Activated T-helper 2 cell treated with anti-CD3 and anti-CD28 coated beads, Interferon-gamma antibody, Interleukin-2, Interleukin-4, amounts not matched to agents 10 μg/mL and 5 μg/mL and 100 μg/mL, durations not matched to agents 14 hours and 24 hours and 36 hours (primary cell): ENCODE data around the gene PDE1A. TPM values are rescaled to one million over a fixed set of nuclear protein-coding genes. Genes with fewer than 3 reads are reported as not detected.

Experiments used
- DNase-seq: peaks from one replicate; pipeline ENCODE4 v3.0.0; 2021; ENCODE audit warnings: low spot score
- H3K27ac Mint-ChIP-seq: one replicate; pipeline ENCODE4 v1.8.0; 2021; ENCODE audit warnings: mixed read lengths
- H3K27me3 Mint-ChIP-seq: one replicate; pipeline ENCODE4 v1.8.0; 2021; ENCODE audit warnings: low read depth, mixed read lengths
- H3K36me3 Mint-ChIP-seq: one replicate; pipeline ENCODE4 v1.8.0; 2021; ENCODE audit warnings: low read depth, mixed read lengths
- H3K4me1 Mint-ChIP-seq: one replicate; pipeline ENCODE4 v1.8.0; 2021; ENCODE audit warnings: low read depth, mixed read lengths
- H3K4me3 Mint-ChIP-seq: one replicate; pipeline ENCODE4 v1.8.0; 2021; ENCODE audit warnings: low read depth, mild to moderate bottlenecking, moderate library complexity, mixed read lengths
- H3K9me3 Mint-ChIP-seq: one replicate; pipeline ENCODE4 v1.8.0; 2021; ENCODE audit warnings: mixed read lengths
- intact Hi-C: fragments of 100-400 bp; cut with micrococcal nuclease; formaldehyde crosslinking; loops from one replicate; pipeline ENCODE4 v1.15.1; 2023
- total RNA-seq: library from RNA; stranded (reverse); gene quantifications from 2 replicates; pipeline ENCODE4 v1.2.3, GENCODE V29; 2022

The PDE1A gene
- total RNA-seq, 1 donor from 2014 or later: not detected

DNA sequence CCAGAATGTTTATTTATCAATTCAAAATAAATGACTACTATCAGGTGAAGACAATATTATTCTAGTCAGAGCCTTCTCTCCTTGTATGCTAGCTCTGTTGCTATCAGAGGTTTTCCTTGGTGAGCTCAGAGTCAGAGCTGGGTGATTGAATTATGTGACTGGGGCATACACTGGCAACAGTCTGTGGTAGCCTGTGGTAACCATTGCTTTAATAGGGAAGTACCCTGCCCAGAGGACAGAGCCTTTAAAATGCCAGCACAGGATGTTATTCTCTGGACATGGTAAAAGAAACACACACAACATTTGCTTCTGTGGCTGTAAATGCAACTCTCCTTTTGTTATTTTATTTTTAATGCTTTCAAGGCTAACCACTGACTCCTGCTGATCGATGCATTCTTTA, 316.5 kb downstream of the PDE1A start:
- DNase-seq: no peak
- intact Hi-C loops: no loop called here
- H3K36me3 Mint-ChIP-seq: no peaks in the 10 kb centered on the region
- H3K27me3 Mint-ChIP-seq: no peaks in the 10 kb centered on the region
- H3K27ac Mint-ChIP-seq: no peak overlapping the region
- no peaks in the 10 kb centered on the region for H3K9me3 Mint-ChIP-seq
- H3K4me1 Mint-ChIP-seq: no peaks in the 10 kb centered on the region
- H3K4me3 Mint-ChIP-seq: no peak overlapping the region

- Mint-ChIP-seq H3K27me3 (no peaks in the 10 kb centered on the region), H3K27ac (no peak overlapping the region), H3K9me3 (no peaks in the 10 kb centered on the region), H3K4me3 (no peak overlapping the region), H3K36me3 (no peaks in the 10 kb centered on the region), H3K4me1 (no peaks in the 10 kb centered on the region)
- DNase-seq: no peak
- intact Hi-C loops: no loop called here
Measured at GRCh38 chr2:182103526-182103925, 323.3 kb downstream of the PDE1A start.

DNA sequence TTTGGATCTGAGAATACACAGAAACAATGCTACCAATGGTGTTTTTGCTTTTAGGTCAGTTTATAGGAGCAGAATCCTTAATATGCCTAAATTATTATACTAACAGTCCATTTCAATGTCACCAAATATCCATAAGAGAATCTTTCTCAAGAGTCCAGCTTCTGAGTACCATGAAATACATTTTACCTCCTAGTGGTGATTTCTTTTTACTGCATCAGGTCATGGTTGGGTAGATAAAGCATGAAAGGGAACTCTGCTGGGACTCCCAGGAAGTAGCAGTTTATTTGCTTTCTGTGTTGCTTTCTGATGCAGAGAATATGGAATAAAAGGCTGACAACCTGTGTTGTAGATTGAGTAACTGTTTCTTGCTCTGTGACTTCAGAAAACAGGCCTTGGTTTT, 325.6 kb downstream of the PDE1A start:
- DNase-seq: no peak
- intact Hi-C loops: no loop called here
- H3K9me3 Mint-ChIP-seq: no peaks in the 10 kb centered on the region
- no peaks in the 10 kb centered on the region for H3K4me1 Mint-ChIP-seq
- H3K27me3 Mint-ChIP-seq: peaks cover 1% of the 10 kb centered on the region
- H3K36me3 Mint-ChIP-seq: no peaks in the 10 kb centered on the region
- H3K27ac Mint-ChIP-seq: no peak overlapping the region
- H3K4me3 Mint-ChIP-seq: no peak overlapping the region

DNA sequence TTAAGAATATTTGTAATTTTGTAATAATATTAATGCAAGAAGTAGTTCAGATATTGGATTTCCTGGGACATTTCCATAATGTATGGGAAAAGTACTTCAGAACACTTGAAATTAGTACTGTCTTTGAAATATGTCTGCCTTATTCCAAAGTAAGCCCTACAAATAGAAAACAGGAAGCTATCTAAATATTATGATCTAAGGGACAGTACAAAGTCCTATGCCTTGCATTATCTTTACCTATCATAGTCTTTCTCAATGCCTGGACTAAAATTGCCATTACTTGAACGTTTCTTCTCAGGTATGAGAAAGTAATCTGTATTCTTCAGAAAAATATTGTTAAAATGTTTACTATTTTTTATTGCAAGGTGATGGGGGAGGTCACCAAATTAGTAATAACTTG, 328.2 kb downstream of the PDE1A start:
- Mint-ChIP-seq H3K27me3 (peaks cover 1% of the 10 kb centered on the region), H3K4me1 (no peaks in the 10 kb centered on the region), H3K27ac (no peak overlapping the region), H3K36me3 (no peaks in the 10 kb centered on the region), H3K4me3 (no peak overlapping the region), H3K9me3 (no peaks in the 10 kb centered on the region)
- DNase-seq: no peak
- intact Hi-C loops: no loop called here

DNA sequence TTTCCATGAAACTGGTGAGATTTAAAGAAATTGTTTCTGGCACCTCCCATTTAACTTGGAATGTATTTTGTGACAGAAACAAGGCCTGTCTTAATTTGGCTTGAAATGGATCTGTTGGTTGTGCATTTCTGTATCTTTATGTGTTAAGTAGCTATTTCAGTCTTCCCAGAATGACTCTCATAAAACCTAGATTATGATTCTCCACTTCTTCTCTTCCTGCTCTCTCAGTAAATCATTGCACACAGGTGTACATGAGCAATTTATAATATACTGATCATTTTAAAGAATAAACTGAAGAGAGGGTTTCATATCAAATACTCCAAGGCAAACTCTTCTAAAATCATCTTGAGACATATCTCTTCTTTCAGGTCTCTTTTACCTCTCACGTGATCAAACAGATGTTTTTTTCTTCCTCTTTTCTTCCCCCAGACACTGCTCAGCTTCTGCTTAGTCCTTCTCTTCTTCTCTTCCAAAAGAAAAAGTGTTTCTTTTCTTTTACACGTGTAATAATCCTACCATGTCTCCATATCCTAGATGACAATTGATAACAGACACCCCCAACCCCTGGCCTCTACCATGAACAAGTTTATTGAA, 329.2 kb downstream of the PDE1A start:
- intact Hi-C loops: no loop called here
- no peak overlapping the region for H3K4me3 Mint-ChIP-seq
- no peaks in the 10 kb centered on the region for H3K36me3 Mint-ChIP-seq
- DNase-seq: no peak
- H3K27ac Mint-ChIP-seq: no peak overlapping the region
- H3K27me3 Mint-ChIP-seq: peaks cover 1% of the 10 kb centered on the region
- no peaks in the 10 kb centered on the region for H3K4me1 Mint-ChIP-seq
- H3K9me3 Mint-ChIP-seq: no peaks in the 10 kb centered on the region

DNA sequence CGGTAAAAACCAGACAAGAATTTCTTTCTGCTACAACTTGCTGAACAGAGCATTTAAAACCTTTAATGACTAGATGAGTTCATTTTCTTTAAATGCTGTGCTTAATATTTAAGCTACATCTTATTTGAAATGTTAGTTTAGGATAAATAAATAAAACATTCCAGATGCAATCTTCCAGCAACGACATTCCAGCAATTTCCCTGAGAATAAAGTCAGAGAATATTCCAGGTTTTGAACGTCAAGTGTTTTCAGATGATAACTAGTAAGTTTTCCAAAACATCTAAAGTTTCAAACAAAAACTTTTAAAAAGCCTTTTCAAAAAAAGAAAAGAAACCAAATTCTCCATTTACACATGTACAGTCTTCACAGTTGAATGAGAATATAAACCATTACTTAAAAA, 336.4 kb downstream of the PDE1A start:
- intact Hi-C loops: no loop called here
- no peaks in the 10 kb centered on the region for H3K36me3 Mint-ChIP-seq
- H3K9me3 Mint-ChIP-seq: no peaks in the 10 kb centered on the region
- DNase-seq: no peak
- peaks cover 1% of the 10 kb centered on the region for H3K27me3 Mint-ChIP-seq
- no peaks in the 10 kb centered on the region for H3K4me1 Mint-ChIP-seq
- H3K27ac Mint-ChIP-seq: no peak overlapping the region
- no peak overlapping the region for H3K4me3 Mint-ChIP-seq
